H1 (cell line): Measurements from ENCODE around the gene GRID1. TPM values are rescaled to one million over a fixed set of nuclear protein-coding genes. Genes with fewer than 3 reads are reported as not detected.

Experiments used
- EZH2 ChIP-seq: fragments of 200-600 bp; sonication (generic); IDR thresholded peaks from 2 replicates; pipeline ENCODE4 v1.7.1; 2012; ENCODE audit warnings: low read depth, mild to moderate bottlenecking, moderate library complexity, low read length, inconsistent platforms; ENCODE audit not compliant: severe bottlenecking
- RNF2 ChIP-seq: fragments of 200-900, 300-1000 bp; sonication (generic); IDR thresholded peaks from 2 replicates; pipeline ENCODE4 v1.7.1; 2016; ENCODE audit warnings: borderline replicate concordance, low read depth, mild to moderate bottlenecking, antibody characterized with exemption, low read length; ENCODE audit not compliant: poor library complexity, severe bottlenecking; ENCODE audit errors: missing control alignments
- polyA plus RNA-seq, 7 experiments: library from polyadenylated mRNA; depleted of rRNA in 3 of 7; stranded (reverse) in 5 of 7; unstranded in 2 of 7; fragments of >200 nt in 5 of 7; fragments of 200-250 nt in 2 of 7; gene quantifications; 1 replicate in 5 of 7; 2 replicates in 1 of 7; 4 replicates in 1 of 7; pipeline versions ENCODE4 v1.2.1 to v1.2.3, GENCODE V29; 2011 to 2013; ENCODE audit warnings: missing spikeins in 2 of 7, mixed read lengths in 2 of 7
- total RNA-seq: library from RNA; stranded (reverse); fragmentation: NEBNext Ultra II Directional; extraction: Animal tissue kit (Norgen Biotek cat#: 25700); gene quantifications from 2 replicates; pipeline ENCODE4 v1.2.1, GENCODE V29; 2021

GRID1 gene
- total and polyA plus RNA-seq, 2 of the 8 experiments (the other 6 are each of a cell fraction or from before 2014, with no cell fraction given): 0.22 to 0.30 TPM

GRCh38 chr10:86367152-86367951 lies 757 bp upstream of the GRID1 start (continued):
- peak; percentile 53 for TF ChIP-seq RNF2
- TF ChIP-seq EZH2: peak; percentile 88
